GM19099 (cell line): ENCODE results near the gene KMT2C.

Experiments used
- POLR2A ChIP-seq: IDR thresholded peaks from 3 replicates; pipeline ENCODE4 v1.6.1; 2011; ENCODE audit warnings: low read depth; ENCODE audit not compliant: insufficient read length; ENCODE audit errors: extremely low read depth

KMT2C gene

DNA sequence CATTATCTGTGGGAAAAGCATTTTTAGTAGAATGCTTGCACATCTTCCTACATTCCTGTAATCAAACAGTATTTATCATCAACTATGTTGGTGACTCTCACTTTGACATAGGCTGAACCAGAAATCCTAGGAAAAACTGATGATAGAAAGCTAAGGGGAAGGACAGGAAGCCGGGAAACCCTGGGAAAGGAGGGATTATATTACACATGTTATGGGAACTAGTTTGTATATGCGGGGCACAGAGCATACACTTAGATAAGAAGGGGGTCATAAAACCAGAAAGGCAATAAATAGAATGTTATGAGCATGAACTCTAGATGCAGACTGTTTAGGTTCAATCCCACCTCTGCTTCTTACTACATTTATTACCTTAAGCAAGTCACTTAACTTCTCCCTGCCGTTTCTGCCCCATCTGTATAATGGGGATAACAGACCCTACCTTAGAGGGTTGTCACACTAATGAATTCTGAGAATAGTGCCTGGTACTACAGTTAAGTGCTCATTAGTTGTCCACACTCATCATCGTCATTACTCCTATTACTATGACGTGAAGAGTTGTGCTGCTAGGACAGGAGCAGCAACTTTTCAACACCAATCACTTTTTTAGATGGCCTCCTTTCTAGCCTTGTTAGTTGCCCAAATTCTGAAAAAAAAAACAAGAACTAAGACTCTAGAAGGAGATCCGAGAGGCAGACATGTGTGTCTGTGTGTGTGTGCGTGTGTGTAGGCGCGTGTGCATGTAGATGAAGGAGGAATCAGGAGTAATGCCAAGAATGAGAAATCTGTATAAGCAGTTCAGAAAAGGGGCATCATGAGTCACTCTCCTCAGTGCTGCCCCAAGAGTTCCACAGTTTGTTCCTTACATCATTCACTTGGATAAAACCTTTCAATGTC is 52.2 kb downstream of the KMT2C start:
- TF ChIP-seq POLR2A, result no peak

DNA sequence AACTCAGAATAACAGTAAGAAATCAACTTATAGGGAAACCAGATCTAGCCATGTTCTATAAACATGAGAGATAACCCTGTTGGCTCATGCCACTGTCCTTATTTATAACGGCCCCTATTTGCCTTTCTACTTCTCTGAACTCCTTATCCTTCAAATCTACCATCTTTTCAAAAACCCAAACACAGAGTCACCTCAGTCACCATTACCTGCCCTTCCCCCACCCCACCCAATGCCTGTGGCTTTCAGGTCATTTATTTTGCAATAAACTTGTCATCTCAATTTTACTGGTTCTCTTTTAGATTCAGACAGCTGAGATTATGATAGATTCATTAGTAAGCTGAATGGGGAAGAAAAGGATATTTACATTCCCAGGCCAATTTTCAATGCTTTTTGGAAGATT is 53.6 kb downstream of the KMT2C start:
- TF ChIP-seq POLR2A, result no peak

DNA sequence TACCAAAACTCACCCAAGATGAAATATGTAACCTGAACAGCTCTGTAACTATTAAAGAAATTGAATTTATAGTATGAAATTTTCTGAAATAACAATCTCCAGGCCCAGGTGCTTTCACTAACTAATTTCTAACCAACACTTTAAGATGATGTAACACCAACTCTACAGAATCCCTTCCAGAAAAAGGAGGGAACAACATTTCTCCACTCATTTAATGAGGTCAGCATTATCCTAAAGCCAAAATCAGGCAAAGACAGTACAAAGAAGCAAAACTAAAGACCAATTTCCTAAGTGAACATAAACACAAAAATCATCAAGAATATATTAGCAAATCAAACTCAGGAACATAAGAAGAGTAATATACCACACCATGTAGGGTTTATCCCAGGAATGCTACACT is 65.5 kb downstream of the KMT2C start:
- no peak for TF ChIP-seq POLR2A

DNA sequence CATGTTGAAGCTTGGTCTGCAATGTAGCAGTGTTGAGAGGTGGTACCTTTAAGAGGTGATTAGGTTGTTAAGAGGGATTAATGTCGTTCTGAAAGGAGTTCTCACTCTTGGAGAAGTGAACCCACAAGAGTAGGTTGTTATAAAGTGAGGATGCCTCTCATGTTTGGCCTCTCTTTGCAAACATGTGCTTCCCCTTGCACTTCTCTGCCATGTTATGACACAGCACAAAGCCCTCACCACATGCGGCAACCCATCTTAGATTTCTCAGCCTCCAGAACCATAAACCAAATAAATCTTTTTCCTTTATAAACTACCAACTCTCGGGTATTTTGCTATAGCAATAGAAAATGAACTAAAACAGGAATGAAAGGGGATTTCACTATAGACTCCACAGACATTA is 66.3 kb downstream of the KMT2C start:
- TF ChIP-seq POLR2A, result no peak

DNA sequence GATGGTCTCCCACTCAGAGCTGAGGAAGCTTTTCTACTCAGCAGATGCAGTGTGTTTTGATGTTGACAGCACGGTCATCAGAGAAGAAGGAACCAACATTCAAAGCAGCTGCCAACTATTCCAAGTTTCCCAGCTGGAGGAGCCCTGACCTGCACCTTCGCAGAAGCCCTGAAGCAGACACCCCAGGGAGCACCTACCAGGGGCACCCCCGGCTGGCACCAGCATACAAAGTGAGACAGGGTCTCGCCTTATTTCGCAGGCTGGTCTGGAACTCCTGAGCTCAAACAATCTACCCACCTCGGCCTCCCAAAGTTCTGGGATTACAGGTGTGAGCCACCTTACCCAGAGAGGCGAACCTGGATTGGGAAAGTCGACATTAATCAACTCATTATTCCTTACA is 68.6 kb downstream of the KMT2C start:
- TF ChIP-seq POLR2A, result no peak

DNA sequence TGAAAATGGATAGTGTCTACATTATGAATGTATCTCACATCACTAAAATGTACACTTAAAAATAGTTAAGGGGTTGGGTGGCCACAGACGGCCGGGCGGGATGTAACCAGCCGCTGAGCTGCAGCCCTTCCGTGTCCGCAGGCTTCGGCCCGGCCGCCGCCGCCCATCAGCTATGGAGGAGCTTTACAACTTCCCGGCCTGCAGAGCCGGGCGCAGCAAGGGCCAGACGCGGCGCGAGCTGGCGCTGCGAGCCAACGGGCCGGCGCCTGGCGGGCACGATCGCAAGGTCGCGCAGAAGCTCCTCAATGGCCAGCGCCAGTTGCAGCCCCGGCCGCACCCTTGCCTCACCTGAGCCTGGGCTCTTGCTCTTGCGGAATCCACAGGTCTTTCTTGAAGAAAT is 69.1 kb downstream of the KMT2C start:
- no peak for TF ChIP-seq POLR2A

DNA sequence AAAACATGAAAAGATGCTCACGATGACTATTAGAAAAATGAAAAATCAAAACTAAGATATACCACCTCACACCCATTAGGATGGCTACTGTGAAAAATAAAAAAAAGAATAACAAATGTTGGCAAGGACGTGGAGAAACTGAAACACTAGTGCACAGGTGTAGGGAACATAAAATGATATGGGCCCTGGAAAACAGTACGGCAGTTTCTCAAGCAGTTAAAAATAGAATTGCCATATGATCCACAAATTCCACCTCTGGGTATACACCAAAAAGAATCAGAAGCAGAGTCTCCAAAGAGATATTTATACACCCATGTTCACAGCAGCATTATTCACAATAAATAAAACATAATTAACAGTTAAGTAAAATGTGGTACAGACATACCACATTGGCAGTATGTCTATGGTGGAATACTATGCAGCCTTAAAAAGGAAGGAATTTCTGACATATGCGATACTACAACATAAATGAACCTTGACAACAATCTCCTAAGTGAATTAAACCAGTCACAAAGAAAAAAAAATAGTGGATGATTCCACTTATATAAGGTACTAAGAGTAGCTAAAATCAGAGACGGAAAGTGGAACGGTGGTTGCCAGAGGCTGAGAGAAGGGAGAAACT is 69.7 kb downstream of the KMT2C start:
- TF ChIP-seq POLR2A, result no peak

DNA sequence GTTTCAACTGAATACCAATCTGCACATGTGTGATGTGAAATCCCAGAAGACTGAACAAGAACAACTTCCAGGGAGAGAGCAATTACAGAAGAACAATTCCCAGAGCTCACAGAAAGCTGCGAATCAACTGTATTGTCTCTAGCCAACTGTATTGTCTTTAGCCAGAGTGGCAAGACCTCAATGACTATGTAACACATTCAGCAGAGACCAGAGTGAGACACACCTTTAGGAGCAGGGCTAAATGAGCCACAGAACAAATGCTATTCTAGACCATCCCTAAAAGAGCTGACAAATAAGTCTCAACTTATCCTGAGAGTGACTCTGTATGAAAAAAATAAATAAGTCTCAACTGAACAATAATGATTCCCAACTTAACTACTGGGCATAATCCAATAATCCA is 72.0 kb downstream of the KMT2C start:
- TF ChIP-seq POLR2A, result no peak

DNA sequence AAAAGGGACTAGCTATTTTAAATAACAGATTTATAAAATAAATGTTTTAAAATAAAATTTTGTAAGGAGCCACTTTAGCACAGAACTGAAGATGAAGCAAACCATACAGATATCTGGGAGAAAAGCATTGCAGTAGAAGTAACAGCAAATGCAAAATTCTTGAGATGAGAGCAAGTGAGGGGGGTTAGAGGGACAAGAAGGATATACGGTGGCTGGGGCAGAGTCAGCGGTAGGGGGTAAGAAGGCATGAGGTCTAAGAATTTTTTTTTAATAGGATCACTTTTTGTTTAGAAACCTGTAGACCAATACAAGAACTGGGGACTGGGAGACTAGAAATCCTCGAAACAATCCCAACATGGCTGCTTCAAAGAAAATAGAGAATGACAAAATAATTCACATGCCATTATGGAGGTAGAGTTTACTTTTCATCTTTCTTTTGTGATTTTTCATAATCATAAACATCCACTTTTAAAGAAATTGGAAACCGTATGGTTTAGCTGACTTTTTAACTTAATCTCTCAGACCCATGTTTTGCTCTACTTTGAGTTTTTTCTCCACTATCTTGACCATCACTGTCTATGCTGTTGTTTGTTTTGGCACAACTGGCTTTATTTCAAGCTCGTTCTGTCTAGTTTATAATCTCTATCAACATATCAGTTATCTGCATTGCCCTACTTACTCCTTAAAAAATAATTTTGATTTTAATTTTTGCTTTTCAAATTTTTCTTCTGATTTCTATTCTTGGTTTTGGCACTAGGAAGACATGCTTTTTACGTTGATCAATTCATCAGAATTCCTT is 73.5 kb downstream of the KMT2C start:
- TF ChIP-seq POLR2A, result no peak

DNA sequence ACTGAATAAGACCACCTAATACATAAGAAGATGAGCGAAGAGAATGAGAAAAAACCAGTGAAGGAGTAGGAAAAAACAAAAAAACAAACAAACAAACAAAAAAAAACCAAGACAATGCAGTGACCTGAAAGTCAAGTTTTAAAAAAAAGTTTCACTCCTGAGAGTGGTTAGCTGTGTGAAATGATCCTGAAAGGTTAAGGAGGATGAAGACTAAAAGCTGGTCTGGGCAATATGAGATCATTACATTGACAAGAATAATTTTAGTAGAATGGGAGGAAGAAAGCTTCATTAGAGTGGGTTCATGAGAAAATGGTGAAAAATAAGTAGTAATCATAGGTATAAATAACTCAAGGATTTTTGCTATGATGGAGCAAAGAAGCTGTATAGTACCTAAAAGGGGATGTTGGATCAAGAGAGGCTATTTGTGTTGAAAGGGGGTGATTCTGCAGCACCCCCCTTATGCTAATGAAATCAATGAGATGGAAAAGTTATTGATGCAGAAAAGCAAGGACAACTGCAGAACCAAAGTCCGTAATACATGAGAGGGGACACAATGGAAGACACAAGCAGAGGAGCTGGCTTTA is 80.2 kb downstream of the KMT2C start:
- TF ChIP-seq POLR2A, result no peak

DNA sequence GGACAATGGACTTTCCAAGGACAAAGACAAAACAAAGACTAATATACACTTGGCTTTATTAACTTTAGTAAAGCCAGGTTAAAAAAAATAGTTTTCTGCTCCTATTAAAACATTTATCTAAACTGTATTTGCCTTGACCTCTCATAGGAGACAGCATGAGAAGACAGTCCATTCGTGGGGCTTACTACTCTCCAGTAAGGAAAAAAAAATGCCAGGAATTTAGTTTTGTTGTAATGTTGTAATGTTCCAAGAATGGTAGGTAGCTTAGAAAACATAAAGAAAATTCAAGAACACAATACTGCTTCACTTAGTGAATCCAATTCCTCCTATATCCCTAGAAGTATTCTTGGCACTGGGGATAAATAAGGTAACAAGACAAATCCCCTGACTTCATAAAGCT is 81.7 kb downstream of the KMT2C start:
- TF ChIP-seq POLR2A, result no peak

DNA sequence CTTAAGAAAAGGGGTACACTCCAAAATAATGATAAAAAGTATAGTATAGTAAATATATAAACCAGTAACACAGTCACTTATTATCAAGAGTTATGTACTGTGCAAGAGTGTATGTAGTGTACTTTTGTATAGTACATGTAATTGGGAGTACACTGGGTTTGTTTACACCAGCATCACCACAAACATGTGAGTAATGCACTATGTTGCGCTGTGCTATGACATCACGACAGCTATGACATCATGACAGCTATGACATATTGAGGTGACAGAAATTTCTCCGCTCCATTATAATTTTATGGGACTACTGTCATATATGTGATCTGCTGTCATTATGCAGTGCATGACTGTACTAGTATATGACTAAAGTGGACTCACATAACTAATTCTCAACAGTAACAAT is 84.6 kb downstream of the KMT2C start:
- TF ChIP-seq POLR2A, result no peak

DNA sequence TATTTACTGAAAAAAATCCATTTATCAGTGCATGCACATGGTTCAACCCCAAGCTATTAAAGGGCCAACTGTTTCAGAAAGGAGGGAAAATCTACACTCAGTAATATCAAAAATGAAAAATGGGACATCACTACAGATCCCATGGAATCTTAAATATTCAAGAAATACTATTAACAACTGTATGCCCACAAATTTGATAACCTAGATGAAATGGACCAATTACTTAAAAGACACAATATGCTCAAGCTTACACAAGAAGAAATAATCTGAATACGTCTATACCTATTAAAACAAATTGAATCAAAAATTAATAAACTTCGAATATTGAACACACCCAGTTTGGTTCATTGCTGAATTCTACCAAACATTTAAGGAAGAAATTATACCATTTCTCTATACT is 87.9 kb downstream of the KMT2C start:
- no peak for TF ChIP-seq POLR2A

DNA sequence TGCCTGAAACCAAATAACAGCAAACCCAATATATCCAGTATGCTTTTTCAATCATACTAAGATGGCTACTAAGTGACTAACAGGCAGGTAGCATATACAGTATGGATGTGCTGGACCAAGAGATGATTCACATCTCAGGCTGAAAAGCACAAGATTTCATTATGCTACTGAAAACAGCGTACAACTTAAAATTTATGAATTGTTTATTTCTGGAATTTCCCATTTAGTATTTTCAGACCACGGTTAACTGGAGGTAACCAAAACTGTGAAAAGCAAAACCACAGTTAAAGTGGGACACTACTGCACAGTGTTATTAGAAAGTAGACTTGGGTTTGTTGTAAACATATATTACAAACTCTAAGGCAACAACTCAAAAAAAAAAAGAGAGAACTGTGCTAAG is 91.5 kb downstream of the KMT2C start:
- no peak for TF ChIP-seq POLR2A

DNA sequence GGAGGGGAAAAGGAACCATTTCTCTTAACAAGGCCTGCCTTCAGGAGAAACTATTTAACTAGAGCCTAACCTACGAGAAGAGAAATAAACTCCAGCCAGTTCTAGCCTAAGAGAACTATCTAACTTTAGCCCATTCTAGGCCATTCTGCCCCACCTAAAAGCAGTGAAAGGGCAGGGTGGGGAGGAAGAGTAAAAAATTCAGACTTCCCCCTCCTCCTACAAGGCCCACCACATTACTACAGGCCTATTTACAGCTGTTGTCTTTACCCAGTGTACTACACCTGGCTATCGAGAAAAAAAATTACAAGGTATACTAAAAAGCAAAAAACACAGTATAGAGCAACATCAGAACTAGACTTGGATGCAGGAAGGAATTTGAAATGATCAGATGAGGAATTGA is 93.0 kb downstream of the KMT2C start:
- no peak for TF ChIP-seq POLR2A
